Retina (tissue), 1 donor: ENCODE results near the gene JOSD1.

Source experiments
- DNase-seq: peaks from one replicate; pipeline ENCODE4 v3.0.0-alpha.2; 2016

The JOSD1 gene

GRCh38 chr22:38732251-38732815 lies 31.6 kb upstream of the JOSD1 start:
- no peak for DNase-seq

DNA sequence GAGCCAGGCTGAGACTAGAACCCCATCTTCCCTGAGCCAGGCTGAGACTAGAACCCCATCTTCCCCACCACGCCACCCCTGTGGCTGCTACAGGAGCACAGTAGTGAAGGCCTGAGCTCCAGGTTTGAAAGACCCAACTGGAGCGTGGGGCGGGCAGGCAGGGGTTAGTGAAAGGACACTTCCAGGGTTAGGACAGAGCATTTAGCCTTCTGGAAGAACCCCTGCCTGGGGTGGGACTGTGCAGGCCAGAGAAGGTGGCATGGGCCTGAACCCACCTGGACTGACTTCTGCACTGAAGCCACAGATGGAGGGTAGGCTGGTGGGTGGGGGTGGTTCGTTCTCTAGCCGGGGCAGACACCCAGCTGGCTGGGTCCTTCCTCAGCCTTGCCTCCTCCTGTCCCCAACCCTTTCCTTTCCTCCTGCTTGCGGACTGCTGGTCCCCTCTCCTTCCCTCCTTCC lies 31.0 kb upstream of the JOSD1 start:
- no peak for DNase-seq

DNA sequence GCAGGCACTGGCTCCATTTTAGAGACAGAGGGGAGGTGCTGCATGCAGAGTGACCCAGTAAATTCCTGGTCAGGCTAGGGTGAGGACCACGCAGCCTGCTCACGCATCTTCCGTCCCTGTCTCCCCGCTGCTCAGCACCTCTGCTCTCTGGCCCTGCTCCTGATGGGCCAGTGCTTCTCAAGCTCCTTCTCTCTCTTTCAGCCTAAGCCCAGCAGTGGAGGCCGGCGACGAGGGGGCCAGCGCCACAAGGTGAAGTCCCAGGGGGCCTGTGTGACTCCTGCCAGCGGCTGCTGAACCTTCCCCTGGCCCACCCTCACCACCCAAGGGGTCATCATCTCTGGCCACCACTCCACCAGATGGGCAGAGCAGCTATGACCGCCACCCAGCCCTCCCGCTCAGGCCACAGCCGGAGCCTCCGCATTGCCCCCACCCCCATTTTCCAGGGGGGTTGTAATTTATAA lies 29.7 kb upstream of the JOSD1 start:
- no peak for DNase-seq

GRCh38 chr22:38729946-38730345 lies 29.2 kb upstream of the JOSD1 start:
- no peak for DNase-seq

- no peak for DNase-seq
Observed at GRCh38 chr22:38728871-38729796, 28.4 kb upstream of the JOSD1 start.

DNA sequence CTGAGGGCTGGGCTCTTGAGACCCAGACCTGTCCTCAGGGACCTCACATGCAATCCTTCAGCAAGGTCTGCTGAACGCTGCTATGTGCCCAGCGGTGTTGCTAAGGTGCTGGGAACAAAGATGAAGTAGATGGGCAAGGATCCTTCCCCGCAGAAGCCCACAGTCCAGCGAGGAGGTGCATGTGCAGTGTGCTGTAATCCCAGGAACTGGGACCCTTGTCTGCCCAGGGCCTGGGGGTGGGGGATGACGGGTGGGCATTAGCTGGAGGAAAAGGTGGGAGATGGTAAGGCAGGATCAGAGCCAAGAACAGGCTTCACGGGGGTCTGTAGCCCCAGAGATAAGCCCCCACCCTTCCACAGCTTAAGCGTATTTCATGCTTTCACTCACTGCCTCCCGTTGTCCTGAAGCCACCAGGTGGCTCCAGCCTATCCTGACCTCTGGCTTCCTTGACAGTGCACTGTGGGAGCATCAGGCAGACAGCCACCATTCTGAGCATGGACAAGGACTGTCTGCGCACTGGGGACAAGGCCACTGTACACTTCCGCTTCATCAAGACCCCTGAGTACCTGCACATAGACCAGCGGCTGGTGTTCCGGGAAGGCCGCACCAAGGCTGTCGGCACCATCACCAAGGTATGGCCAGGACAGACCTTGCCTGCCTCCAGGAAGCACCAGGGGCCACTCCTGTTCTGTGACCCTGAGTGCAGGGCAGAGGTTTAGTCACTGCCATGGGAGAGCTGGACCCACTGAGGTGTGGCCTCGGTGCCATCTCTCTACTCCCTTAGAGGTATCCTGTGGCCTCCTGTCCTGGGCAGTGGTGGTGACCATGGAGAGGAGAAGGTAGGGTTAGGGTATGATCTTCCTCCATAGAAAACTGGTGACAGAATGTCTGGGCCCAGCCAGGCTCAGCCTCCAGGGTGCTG lies 27.0 kb upstream of the JOSD1 start:
- DNase-seq: no peak

DNA sequence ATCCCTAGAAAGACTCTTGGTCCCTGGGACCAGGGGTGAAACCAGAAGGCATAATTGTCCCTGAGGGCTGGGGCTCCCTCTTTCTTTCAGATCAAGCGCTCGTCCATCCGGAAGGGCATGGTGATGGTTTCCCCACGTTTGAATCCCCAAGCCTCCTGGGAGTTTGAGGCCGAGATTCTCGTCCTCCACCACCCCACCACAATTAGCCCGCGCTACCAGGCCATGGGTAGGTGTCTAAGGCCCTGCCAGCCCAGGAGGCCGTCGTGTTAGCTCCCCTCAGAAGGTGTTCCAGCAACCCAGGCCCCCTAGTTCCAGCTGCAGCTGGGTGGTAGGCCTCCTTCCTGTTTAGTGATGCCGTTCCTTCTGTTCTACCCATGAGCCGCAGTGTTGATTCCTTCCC lies 26.4 kb upstream of the JOSD1 start:
- no peak for DNase-seq

DNA sequence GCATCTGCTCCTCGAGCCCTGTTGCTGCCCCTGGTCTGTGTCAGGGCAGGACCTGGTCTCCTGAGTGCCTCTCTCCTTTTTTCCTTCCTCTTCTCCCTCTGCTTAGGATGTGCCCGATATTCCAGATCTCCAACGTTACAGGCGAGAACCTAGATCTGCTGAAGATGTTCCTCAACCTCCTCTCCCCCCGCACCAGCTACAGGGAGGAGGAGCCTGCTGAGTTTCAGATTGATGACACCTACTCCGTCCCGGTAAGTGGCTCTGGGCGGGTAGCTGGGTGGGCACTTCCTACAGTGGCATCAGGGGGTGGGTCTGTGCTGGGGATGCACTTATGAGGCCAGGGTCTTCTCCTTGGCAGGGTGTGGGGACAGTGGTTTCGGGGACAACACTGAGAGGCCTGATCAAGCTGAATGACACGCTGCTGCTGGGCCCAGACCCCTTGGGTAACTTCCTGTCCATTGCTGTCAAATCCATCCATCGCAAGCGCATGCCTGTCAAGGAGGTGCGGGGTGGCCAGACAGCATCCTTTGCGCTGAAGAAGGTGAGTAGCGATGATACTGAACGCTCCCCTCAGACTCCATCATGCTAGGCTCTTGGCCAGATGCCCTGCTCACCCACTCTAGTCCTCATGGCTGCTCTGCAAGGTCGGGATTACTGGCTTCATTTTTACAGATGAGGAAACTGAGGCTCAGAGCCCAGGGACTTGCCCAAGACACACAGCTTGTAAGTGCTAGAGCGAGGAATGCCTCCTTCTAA lies 25.3 kb upstream of the JOSD1 start:
- no peak for DNase-seq

GRCh38 chr22:38724926-38725571 lies 24.3 kb upstream of the JOSD1 start:
- no peak for DNase-seq

- DNase-seq: no peak
Observed at GRCh38 chr22:38724176-38724575, 23.4 kb upstream of the JOSD1 start.

DNA sequence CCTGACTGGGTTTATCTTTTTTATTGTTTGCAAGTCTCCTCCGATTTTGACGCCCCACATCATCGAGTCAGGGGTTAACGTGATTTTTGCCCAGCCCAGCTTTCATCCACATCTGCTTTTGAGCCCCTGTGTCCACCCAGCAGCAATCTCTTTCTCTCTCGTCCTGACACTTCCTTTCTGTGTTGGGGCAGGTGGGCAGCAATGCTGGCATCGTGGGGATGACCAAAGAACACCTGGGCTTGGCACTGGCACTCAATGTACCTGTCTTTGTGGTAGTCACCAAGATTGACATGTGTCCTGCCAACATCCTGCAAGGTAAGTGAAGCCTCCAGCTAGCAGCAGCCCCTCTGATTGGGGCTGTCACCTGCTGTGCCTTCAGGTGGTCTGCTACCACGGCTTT lies 20.8 kb upstream of the JOSD1 start:
- DNase-seq: no peak

DNA sequence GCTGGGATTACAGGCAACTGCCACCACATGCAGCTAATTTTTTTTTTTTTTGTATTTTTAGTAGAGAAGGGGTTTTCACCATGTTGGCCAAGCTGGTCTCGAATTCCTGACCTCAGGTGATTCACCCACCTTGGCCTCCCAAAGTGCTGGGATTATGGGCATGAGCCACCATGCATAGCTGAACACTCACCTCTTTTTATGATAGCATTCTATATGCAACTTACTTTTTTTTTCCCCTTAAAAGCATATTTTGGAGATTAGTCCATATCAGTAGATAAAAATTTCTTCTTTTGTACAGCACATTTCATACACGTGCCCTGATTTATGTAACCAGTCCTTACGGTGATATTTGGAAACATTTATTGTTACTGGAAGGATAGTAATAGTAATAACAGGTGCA lies 19.6 kb upstream of the JOSD1 start:
- no peak for DNase-seq

DNA sequence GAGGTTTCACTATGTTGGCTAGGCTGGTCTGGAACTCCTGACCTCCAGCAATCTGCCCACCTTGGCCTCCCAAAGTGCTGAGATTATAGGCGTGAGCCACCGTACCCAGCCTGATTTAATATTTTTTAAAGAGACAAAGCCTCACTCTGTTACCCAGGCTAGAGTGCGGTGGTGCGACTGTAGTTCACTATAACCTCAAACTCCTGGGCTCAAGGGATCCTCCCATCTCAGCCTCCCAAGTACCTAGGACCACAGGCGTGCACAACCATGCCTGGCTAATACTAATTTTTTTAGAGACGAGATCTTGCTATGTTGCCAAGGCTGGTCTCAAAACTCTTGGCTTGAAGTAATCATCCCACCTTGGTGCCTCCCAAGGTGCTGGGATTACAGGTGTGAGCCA lies 18.5 kb upstream of the JOSD1 start:
- no peak for DNase-seq

DNA sequence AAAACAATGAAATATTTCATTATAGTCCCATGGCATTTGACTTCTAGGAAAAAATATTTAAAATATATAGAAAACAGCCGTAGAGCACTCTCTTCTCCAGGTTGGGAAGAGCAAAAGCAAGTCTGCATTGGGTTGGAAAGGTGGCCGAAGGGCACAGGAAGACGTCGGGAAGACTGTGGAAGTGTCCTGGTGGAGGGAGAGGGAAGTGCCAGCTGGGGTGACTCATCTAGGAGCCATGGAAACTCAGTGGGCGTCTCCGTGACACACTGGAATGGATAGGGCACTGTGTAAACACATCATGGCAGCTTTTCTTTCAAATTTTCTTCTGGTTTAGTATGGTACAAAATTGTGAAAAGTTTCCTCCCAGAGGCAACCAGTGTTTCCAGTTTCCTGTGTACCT lies 17.7 kb upstream of the JOSD1 start:
- no peak for DNase-seq

GRCh38 chr22:38717244-38717643 lies 16.5 kb upstream of the JOSD1 start:
- no peak for DNase-seq

- DNase-seq: no peak
Observed at GRCh38 chr22:38716826-38717225, 16.1 kb upstream of the JOSD1 start.

GRCh38 chr22:38716271-38716670 lies 15.5 kb upstream of the JOSD1 start:
- no peak for DNase-seq

DNA sequence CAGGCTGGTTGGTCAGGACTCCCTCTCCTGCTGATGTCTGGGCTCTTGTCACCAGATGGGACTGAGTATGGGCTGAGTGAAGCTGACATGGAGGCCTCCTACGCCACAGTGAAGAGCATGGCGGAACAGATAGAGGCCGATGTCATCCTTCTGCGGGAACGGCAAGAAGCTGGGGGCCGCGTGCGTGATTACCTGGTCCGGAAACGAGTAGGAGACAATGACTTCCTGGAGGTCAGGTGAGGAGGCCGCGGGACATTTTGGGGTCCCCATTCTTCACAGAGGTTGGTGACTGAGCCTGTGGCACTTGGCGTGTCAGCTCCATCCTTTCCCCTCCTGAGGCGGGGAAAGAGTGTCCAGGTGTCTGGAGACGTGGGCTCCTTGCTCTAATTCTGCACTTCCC lies 15.1 kb upstream of the JOSD1 start:
- DNase-seq: no peak

GRCh38 chr22:38715176-38715764 lies 14.5 kb upstream of the JOSD1 start:
- no peak for DNase-seq

DNA sequence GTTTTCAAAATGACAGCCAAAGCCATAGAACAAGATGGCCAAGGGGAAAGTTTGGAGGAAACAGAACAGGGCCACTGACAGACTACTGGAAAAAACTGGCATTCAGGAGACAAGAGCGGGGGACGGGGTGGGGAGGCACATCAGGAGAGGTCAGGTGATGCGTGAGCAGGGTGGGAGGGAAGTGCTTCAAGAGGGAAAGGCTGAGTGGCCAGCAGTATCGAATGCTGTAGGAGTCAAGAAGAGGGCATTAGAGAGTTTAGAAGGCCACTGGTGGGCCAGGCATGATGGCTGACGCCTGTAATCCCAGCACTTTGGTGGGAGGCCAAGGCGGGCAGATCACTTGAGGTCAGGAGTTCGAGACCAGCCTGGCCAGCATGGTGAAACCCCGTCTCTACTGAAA lies 13.2 kb upstream of the JOSD1 start:
- no peak for DNase-seq

- no peak for DNase-seq
Observed at GRCh38 chr22:38712486-38713207, 11.9 kb upstream of the JOSD1 start.
